NCI-H2227 (cell line): Measurements from ENCODE around the gene ARHGEF10L.

Source experiments
- DNase-seq: peaks from one replicate; lab custom pipeline; 2025; ENCODE audit not compliant: unreplicated experiment; lab: John Stamatoyannopoulos, UW

Gene ARHGEF10L

GRCh38 chr1:17568014-17568900 lies 28.8 kb downstream of the ARHGEF10L start:
- DNase-seq, result no peak

GRCh38 chr1:17569200-17570139 lies 30.0 kb downstream of the ARHGEF10L start:
- no peak for DNase-seq

GRCh38 chr1:17570228-17570627 lies 30.7 kb downstream of the ARHGEF10L start:
- no peak for DNase-seq

GRCh38 chr1:17572264-17572985 lies 32.9 kb downstream of the ARHGEF10L start:
- DNase-seq, result no peak

GRCh38 chr1:17573518-17574041 lies 34.1 kb downstream of the ARHGEF10L start:
- no peak for DNase-seq

- DNase-seq, result peak; percentile 23
Measured at GRCh38 chr1:17574516-17574915, 35.0 kb downstream of the ARHGEF10L start.

- DNase-seq, result peak; percentile 18
Measured at GRCh38 chr1:17575797-17576518, 36.5 kb downstream of the ARHGEF10L start.

- DNase-seq, result no peak
Measured at GRCh38 chr1:17576519-17576853, 37.0 kb downstream of the ARHGEF10L start.

- DNase-seq, result no peak
Measured at GRCh38 chr1:17577907-17578297, 38.4 kb downstream of the ARHGEF10L start.

- no peak for DNase-seq
Measured at GRCh38 chr1:17579951-17580939, 40.7 kb downstream of the ARHGEF10L start.

GRCh38 chr1:17581389-17582123 lies 42.1 kb downstream of the ARHGEF10L start:
- peak; percentile 21 for DNase-seq

GRCh38 chr1:17582124-17582774 lies 42.8 kb downstream of the ARHGEF10L start:
- no peak for DNase-seq

GRCh38 chr1:17584539-17584938 lies 45.0 kb downstream of the ARHGEF10L start:
- DNase-seq, result no peak

GRCh38 chr1:17585266-17585987 lies 45.9 kb downstream of the ARHGEF10L start:
- DNase-seq, result no peak

- no peak for DNase-seq
Measured at GRCh38 chr1:17586172-17586964, 46.9 kb downstream of the ARHGEF10L start.

GRCh38 chr1:17587693-17588047 lies 48.2 kb downstream of the ARHGEF10L start:
- no peak for DNase-seq
